PC-9 (cell line): Measurements from ENCODE around the gene FAM209A. TPM values are rescaled to one million over a fixed set of nuclear protein-coding genes. Genes with fewer than 3 reads are reported as not detected.
"Not testable (repeated sequence)": the region's sequence is repeated elsewhere in the genome, so short reads cannot be mapped to it uniquely, and the experiment has no call there.

Experiments used
- BruUV-seq: library from RNA; stranded (reverse); fragments of 400-500 nt; replicated peaks from 2 replicates; lab custom pipeline; 2021; lab: Mats Ljungman, UMichigan
- CTCF ChIA-PET: fragments of 300-600 bp; sonication (Branson Sonifier 250); formaldehyde crosslinking; loops from one replicate; lab custom pipeline; 2022; ENCODE audit warnings: antibody characterized with exemption; lab: Charles Lee
- POLR2A ChIA-PET: fragments of 300-600 bp; sonication (Branson Sonifier 250); formaldehyde crosslinking; loops from one replicate; lab custom pipeline; 2022; ENCODE audit warnings: antibody characterized with exemption; ENCODE audit not compliant: unreplicated experiment; lab: Charles Lee
- DNase-seq, 2 experiments: peaks; one replicate each; pipeline versions ENCODE4 v3.0.0 to v3.0.0-alpha.2; 2015 to 2022; ENCODE audit warnings: mixed read lengths in 1 of 2
- H2AFZ ChIP-seq: fragments of 200-600 bp; sonication (generic); 2 replicates; pipeline ENCODE4 v1.8.1; 2017; ENCODE audit warnings: antibody characterized with exemption
- H3F3A ChIP-seq: fragments of 200-600 bp; sonication (generic); 2 replicates; pipeline ENCODE4 v1.8.1; 2017; ENCODE audit warnings: antibody characterized with exemption, mild to moderate bottlenecking, low read depth; ENCODE audit not compliant: insufficient read depth
- H3K27ac ChIP-seq: fragments of 200-600 bp; sonication (generic); 2 replicates; pipeline ENCODE4 v1.6.1; 2016; ENCODE audit warnings: mixed run types
- H3K27me3 ChIP-seq: fragments of 200-600 bp; sonication (generic); 2 replicates; pipeline ENCODE4 v1.6.1; 2016; ENCODE audit warnings: low read depth, mixed run types; ENCODE audit not compliant: insufficient read depth
- H3K36me3 ChIP-seq: fragments of 200-600 bp; sonication (generic); 2 replicates; pipeline ENCODE4 v1.6.1; 2016; ENCODE audit warnings: low read depth, mixed run types
- H3K4me1 ChIP-seq: fragments of 200-600 bp; sonication (generic); replicated peaks from 2 replicates; pipeline ENCODE4 v1.6.1; 2016; ENCODE audit warnings: mixed run types; ENCODE audit not compliant: insufficient read depth
- H3K4me2 ChIP-seq: fragments of 200-600 bp; sonication (generic); 2 replicates; pipeline ENCODE4 v1.6.1; 2017; ENCODE audit warnings: mixed run types
- H3K4me3 ChIP-seq: fragments of 200-600 bp; sonication (generic); 2 replicates; pipeline ENCODE4 v1.6.1; 2016; ENCODE audit warnings: mixed run types
- H3K79me2 ChIP-seq: fragments of 200-600 bp; sonication (generic); 2 replicates; pipeline ENCODE4 v1.6.1; 2017; ENCODE audit warnings: low read depth, mixed run types
- H3K9me2 ChIP-seq: fragments of 200-600 bp; sonication (generic); 2 replicates; pipeline ENCODE4 v1.8.1; 2017; ENCODE audit warnings: mild to moderate bottlenecking; ENCODE audit not compliant: insufficient read depth
- H3K9me3 ChIP-seq: fragments of 200-600 bp; sonication (generic); 2 replicates; pipeline ENCODE4 v1.8.1; 2016; ENCODE audit warnings: low read depth; ENCODE audit not compliant: insufficient read depth
- H4K20me1 ChIP-seq: fragments of 200-600 bp; sonication (generic); 2 replicates; pipeline ENCODE4 v1.8.1; 2017; ENCODE audit not compliant: insufficient read depth
- EZH2 ChIP-seq: fragments of 200-600 bp; sonication (generic); IDR thresholded peaks from 2 replicates; pipeline ENCODE4 v1.8.0; 2017; ENCODE audit warnings: antibody characterized with exemption, low read depth
- intact Hi-C: fragments of 100-400 bp; cut with micrococcal nuclease; formaldehyde crosslinking; loops from one replicate; pipeline ENCODE4 v1.10.0; 2022; ENCODE audit not compliant: unreplicated experiment
- total RNA-seq: library from RNA; stranded (reverse); gene quantifications from 2 replicates; pipeline ENCODE4 v1.2.3, GENCODE V29; 2021
- TF ChIP-seq, protein P1 (sequence below): fragments of 200-600 bp; sonication (generic); conservative IDR thresholded peaks from 2 replicates; pipeline ENCODE4 v1.6.1; 2017; ENCODE audit warnings: mixed run types, antibody characterized with exemption, mild to moderate bottlenecking, moderate library complexity

FAM209A gene
- total RNA-seq, 1 experiment from 2014 or later: not detected

DNA sequence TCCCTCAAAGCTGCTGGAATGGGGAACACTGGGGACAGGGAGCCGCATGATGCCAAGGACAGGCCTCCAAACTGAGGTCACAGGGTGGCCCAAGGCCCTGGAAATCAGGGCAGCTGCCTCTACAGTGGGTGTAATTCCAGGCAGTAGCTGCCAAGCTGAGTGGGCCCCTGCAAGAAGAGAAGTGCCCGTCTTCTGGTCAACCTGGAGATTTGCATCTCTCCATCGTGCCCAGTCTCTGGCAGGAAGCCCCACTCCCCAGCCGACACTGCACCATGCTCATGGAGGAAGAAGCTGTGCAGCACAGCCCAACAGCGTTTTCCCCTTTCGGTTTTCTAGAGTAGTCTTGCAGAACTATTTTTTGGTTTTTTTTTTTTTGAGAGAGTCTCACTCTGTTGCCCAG is 2.2 kb upstream of the FAM209A start:
- intact Hi-C loops: no loop called here
- POLR2A ChIA-PET: no interaction called here
- Histone ChIP-seq H3F3A (no peaks in the 10 kb centered on the region), H3K36me3 (0 out of 2 replicates have a peak, but pooled peaks cover 20% of the 10 kb centered on the region), H3K4me1 (no peaks in the 10 kb centered on the region), H3K79me2 (no peaks in the 10 kb centered on the region), H3K4me3 (no peak overlapping the region), H3K9me2 (no peaks in the 10 kb centered on the region), H3K4me2 (no peak overlapping the region), H3K27ac (no peak overlapping the region), H2AFZ (no peak overlapping the region), H3K27me3 (no peaks in the 10 kb centered on the region), H4K20me1 (no peaks in the 10 kb centered on the region), H3K9me3 (peaks cover 11% of the 10 kb centered on the region; the same call in 1 of the 2 replicates)
- BruUV-seq: no TSS peak
- TF ChIP-seq, protein P1, sequence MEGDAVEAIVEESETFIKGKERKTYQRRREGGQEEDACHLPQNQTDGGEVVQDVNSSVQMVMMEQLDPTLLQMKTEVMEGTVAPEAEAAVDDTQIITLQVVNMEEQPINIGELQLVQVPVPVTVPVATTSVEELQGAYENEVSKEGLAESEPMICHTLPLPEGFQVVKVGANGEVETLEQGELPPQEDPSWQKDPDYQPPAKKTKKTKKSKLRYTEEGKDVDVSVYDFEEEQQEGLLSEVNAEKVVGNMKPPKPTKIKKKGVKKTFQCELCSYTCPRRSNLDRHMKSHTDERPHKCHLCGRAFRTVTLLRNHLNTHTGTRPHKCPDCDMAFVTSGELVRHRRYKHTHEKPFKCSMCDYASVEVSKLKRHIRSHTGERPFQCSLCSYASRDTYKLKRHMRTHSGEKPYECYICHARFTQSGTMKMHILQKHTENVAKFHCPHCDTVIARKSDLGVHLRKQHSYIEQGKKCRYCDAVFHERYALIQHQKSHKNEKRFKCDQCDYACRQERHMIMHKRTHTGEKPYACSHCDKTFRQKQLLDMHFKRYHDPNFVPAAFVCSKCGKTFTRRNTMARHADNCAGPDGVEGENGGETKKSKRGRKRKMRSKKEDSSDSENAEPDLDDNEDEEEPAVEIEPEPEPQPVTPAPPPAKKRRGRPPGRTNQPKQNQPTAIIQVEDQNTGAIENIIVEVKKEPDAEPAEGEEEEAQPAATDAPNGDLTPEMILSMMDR: no peak
- no peak for TF ChIP-seq EZH2
- CTCF ChIA-PET: no interaction called here
- DNase-seq: no peak

DNA sequence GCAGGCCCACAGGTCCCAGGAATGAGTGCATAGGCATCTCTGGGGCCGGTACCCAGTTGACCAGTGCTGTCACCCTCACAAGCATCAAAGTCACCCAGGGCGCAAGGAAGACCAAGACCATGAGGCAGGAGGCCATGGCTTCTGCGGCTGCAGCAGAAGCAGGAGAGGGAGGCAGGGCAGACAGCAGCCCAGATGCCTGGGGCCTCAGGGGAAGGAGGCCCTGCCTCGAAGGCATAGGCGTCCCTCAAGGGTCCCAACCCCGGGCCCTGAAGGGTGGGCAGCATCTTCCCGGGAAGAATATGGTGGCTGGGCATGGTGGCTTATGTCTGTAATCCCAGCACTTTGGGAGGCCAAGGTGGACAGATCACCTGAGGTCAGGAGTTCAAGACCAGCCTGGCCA is 3.0 kb downstream of the FAM209A start:
- H3K4me2 ChIP-seq: no peak overlapping the region
- no peaks in the 10 kb centered on the region for H3K4me1 ChIP-seq
- intact Hi-C loops: no loop called here
- H2AFZ ChIP-seq: no peak overlapping the region
- H3K4me3 ChIP-seq: no peak overlapping the region
- no peaks in the 10 kb centered on the region for H3K27me3 ChIP-seq
- H4K20me1 ChIP-seq: no peaks in the 10 kb centered on the region
- no peaks in the 10 kb centered on the region for H3F3A ChIP-seq
- no peak overlapping the region for H3K27ac ChIP-seq
- no peaks in the 10 kb centered on the region for H3K36me3 ChIP-seq
- no TSS peak for BruUV-seq
- ChIA-PET CTCF (no interaction called here), POLR2A (no interaction called here)
- TF ChIP-seq EZH2: no peak
- TF ChIP-seq, protein P1: no peak
- H3K9me3 ChIP-seq: no peaks in the 10 kb centered on the region
- no peak for DNase-seq
- no peaks in the 10 kb centered on the region for H3K79me2 ChIP-seq
- H3K9me2 ChIP-seq: no peaks in the 10 kb centered on the region

DNA sequence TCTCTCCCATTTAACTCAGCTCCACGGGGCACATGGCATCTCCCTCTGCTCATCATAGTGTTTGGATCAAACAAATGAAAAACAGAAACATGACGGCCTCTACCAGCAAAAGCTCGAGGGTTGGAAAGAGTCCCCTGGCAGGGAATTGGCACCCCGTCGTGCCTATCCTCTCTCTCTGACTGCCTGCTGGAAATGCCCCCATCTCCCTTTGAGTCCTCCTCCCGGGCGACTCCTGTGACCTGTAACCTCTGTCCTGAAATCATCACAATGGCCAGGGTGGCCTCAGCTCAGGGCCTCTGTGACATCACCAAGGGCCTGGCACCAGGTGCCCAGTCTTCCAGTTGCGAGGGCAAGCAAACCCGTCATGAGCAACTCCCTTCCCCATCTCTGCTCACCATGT is 8.4 kb downstream of the FAM209A start, which contains the start of gene FAM209B:
TSS of gene FAM209B (plus strand) at position 301 of the 400 bp plus-strand sequence. CDS start at position 397, 96 bp downstream.
- POLR2A ChIA-PET, H3K4me3 ChIP-seq, BruUV-seq, H3K79me2 ChIP-seq, H3K9me2 ChIP-seq, intact Hi-C loops, H3K9me3 ChIP-seq, H3F3A ChIP-seq, H3K4me1 ChIP-seq, DNase-seq, H3K4me2 ChIP-seq, H3K36me3 ChIP-seq, H3K27ac ChIP-seq, H2AFZ ChIP-seq, H3K27me3 ChIP-seq, H4K20me1 ChIP-seq, CTCF ChIA-PET: not testable (repeated sequence)

DNA sequence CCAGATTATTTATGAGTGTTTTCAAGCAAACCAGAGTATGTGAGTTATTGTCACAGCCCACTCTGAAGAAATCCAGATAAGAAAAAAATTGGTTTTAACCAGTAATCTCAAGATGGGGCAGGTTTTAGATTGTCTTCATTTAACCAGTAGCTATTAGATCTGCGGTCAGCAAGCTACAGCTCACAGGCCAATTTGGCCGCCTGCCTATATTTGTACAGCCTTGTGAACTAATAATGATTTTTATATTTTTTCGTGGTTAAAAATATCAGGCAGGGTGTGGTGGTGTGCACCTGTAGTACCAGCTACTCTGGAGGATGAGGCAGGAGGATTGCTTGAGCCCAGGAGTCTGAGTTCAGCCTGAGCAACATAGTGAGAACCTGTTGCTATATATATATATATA is 13.5 kb downstream of the FAM209A start:
- Histone ChIP-seq H3K4me2 (no peak overlapping the region), H3K9me2 (no peaks in the 10 kb centered on the region), H3K79me2 (no peaks in the 10 kb centered on the region), H3K9me3 (no peaks in the 10 kb centered on the region), H4K20me1 (no peaks in the 10 kb centered on the region), H3K27ac (no peak overlapping the region), H3K27me3 (no peaks in the 10 kb centered on the region), H2AFZ (no peak overlapping the region), H3F3A (no peaks in the 10 kb centered on the region; the same call in 1 of the 2 replicates), H3K36me3 (no peaks in the 10 kb centered on the region), H3K4me3 (no peak overlapping the region), H3K4me1 (no peaks in the 10 kb centered on the region)
- intact Hi-C loops: no loop called here
- ChIA-PET CTCF (no interaction called here), POLR2A (no interaction called here)
- BruUV-seq: no TSS peak
- DNase-seq: no peak
- TF ChIP-seq, protein P1: no peak
- no peak for TF ChIP-seq EZH2
